Adrenal gland (tissue), 5 donors: ENCODE data around the gene ZKSCAN1.

ENCODE experiments used
- CTCF ChIP-seq, 6 experiments: fragments of 450-650 bp in 4 of 6; fragments of 200-600 bp in 2 of 6; sonication (generic) in 1 of 6; IDR thresholded peaks; 1 replicate in 5 of 6; 2 replicates in 1 of 6; pipeline versions ENCODE4 v1.5.1 to v1.8.0; 2016 to 2021; ENCODE audit warnings: antibody characterized with exemption in 6 of 6, mild to moderate bottlenecking in 2 of 6, moderate library complexity in 1 of 6
- POLR2A ChIP-seq, 2 donors: fragments of 450-650 bp; IDR thresholded peaks; one replicate each; pipeline ENCODE4 v1.6.1; 2017; ENCODE audit warnings: antibody characterized with exemption in 2 of 2, mild to moderate bottlenecking in 2 of 2, moderate library complexity in 1 of 2
- donor health status: DM: no; HTN: no; CAD: no.

- no peak for TF ChIP-seq CTCF (IDR thresholded peaks at IDR 0.05)
- no peak for TF ChIP-seq POLR2A (IDR thresholded peaks at IDR 0.05)
These were observed 75.4 kb downstream of the ZKSCAN1 start for GRCh38 chr7:100090527-100091410.
